GM23338 (cell line): ENCODE measurements around the gene SLC35F1. TPM values are rescaled to one million over a fixed set of nuclear protein-coding genes. Genes with fewer than 3 reads are reported as not detected.

ENCODE experiments used
- ATAC-seq: fragments of 200-7000 bp; cut with Tn5 transposase; 3 replicates; pipeline ENCODE4 v1.9.1; 2020
- DNase-seq: peaks from one replicate; pipeline ENCODE4 v3.0.0-alpha.2; 2015; ENCODE audit warnings: low spot score
- H2AFZ ChIP-seq: fragments of 200-600 bp; sonication (generic); 2 replicates; pipeline ENCODE4 v1.8.0; 2016; ENCODE audit warnings: antibody characterized with exemption, mild to moderate bottlenecking, moderate library complexity
- H3F3A ChIP-seq: fragments of 200-600 bp; sonication (generic); replicated peaks from 2 replicates; pipeline ENCODE4 v1.8.0; 2017; ENCODE audit warnings: antibody characterized with exemption, mixed run types, low read depth
- H3K27ac ChIP-seq: fragments of 200-600 bp; sonication (generic); 2 replicates; pipeline ENCODE4 v1.6.1; 2016; ENCODE audit warnings: low read depth
- H3K27me3 ChIP-seq: fragments of 200-600 bp; sonication (generic); 2 replicates; pipeline ENCODE4 v1.8.0; 2016; ENCODE audit warnings: mild to moderate bottlenecking, mixed run types, moderate library complexity; ENCODE audit not compliant: insufficient read depth
- H3K36me3 ChIP-seq: fragments of 200-600 bp; sonication (generic); 2 replicates; pipeline ENCODE4 v1.8.0; 2016; ENCODE audit warnings: mild to moderate bottlenecking; ENCODE audit not compliant: insufficient read depth
- H3K4me1 ChIP-seq: fragments of 200-600 bp; sonication (generic); 2 replicates; pipeline ENCODE4 v1.8.0; 2016; ENCODE audit warnings: mild to moderate bottlenecking, moderate library complexity; ENCODE audit not compliant: insufficient read depth
- H3K4me2 ChIP-seq: fragments of 200-600 bp; sonication (generic); 2 replicates; pipeline ENCODE4 v1.7.1; 2017; ENCODE audit warnings: mixed run types
- H3K4me3 ChIP-seq: fragments of 200-600 bp; sonication (generic); 2 replicates; pipeline ENCODE4 v1.6.1; 2016; ENCODE audit warnings: mixed run types
- H3K79me2 ChIP-seq: fragments of 200-600 bp; sonication (generic); replicated peaks from 2 replicates; pipeline ENCODE4 v1.8.0; 2017; ENCODE audit warnings: mild to moderate bottlenecking; ENCODE audit not compliant: insufficient read depth
- H3K9me2 ChIP-seq: fragments of 200-600 bp; sonication (generic); 2 replicates; pipeline ENCODE4 v1.8.0; 2017; ENCODE audit not compliant: insufficient read depth
- H4K20me1 ChIP-seq: fragments of 200-600 bp; sonication (generic); replicated peaks from 2 replicates; pipeline ENCODE4 v1.8.0; 2017; ENCODE audit warnings: mild to moderate bottlenecking; ENCODE audit not compliant: insufficient read depth
- H3K27ac Mint-ChIP-seq: 2 replicates; pipeline ENCODE4 v1.8.0; 2020; ENCODE audit warnings: inconsistent platforms, mild to moderate bottlenecking, moderate library complexity, mixed read lengths
- H3K27me3 Mint-ChIP-seq: 3 replicates; pipeline ENCODE4 v1.8.0; 2022; ENCODE audit warnings: low read depth, mild to moderate bottlenecking, moderate library complexity, mixed read lengths, inconsistent platforms; ENCODE audit not compliant: insufficient read depth, poor library complexity
- H3K36me3 Mint-ChIP-seq: 3 replicates; pipeline ENCODE4 v1.8.0; 2021; ENCODE audit warnings: low read depth, mild to moderate bottlenecking, inconsistent platforms, moderate library complexity, mixed read lengths
- H3K4me1 Mint-ChIP-seq: 3 replicates; pipeline ENCODE4 v1.8.0; 2020; ENCODE audit warnings: mild to moderate bottlenecking, inconsistent platforms, mixed read lengths
- H3K4me3 Mint-ChIP-seq: 3 replicates; pipeline ENCODE4 v1.8.0; 2021; ENCODE audit warnings: moderate library complexity, mild to moderate bottlenecking, inconsistent platforms, mixed read lengths
- H3K9me3 Mint-ChIP-seq: 3 replicates; pipeline ENCODE4 v1.8.0; 2020; ENCODE audit warnings: moderate library complexity, mild to moderate bottlenecking, inconsistent platforms, mixed read lengths
- CREB1 ChIP-seq: fragments of 250-450 bp; sonication (Bioruptor Pico); IDR thresholded peaks from 2 replicates; pipeline ENCODE4 v1.5.0; 2020; ENCODE audit warnings: low read depth, mild to moderate bottlenecking, moderate library complexity
- EZH2 ChIP-seq: fragments of 200-600 bp; sonication (generic); IDR thresholded peaks from one replicate; pipeline ENCODE4 v1.8.0; 2017; ENCODE audit warnings: antibody characterized with exemption, mild to moderate bottlenecking, low read depth; ENCODE audit not compliant: unreplicated experiment
- EZH2phosphoT487 ChIP-seq: fragments of 200-600 bp; sonication (generic); IDR thresholded peaks from one replicate; pipeline ENCODE4 v1.8.1; 2018; ENCODE audit warnings: antibody characterized with exemption; ENCODE audit not compliant: unreplicated experiment
- JUNB ChIP-seq: IDR thresholded peaks from one replicate; pipeline ENCODE4 v1.6.1; 2016; ENCODE audit warnings: antibody characterized with exemption; ENCODE audit not compliant: unreplicated experiment
- REST ChIP-seq: IDR thresholded peaks from one replicate; pipeline ENCODE4 v1.6.1; 2018; ENCODE audit warnings: antibody characterized with exemption; ENCODE audit not compliant: unreplicated experiment
- STAT1 ChIP-seq: IDR thresholded peaks from one replicate; pipeline ENCODE4 v1.6.1; 2016; ENCODE audit warnings: antibody characterized with exemption; ENCODE audit not compliant: unreplicated experiment
- ZNF114 ChIP-seq: fragments of 250-450 bp; sonication (Bioruptor Pico); IDR thresholded peaks from 2 replicates; pipeline ENCODE4 v1.5.0; 2020; ENCODE audit warnings: mild to moderate bottlenecking, moderate library complexity
- ZNF331 ChIP-seq: fragments of 250-450 bp; sonication (Bioruptor Pico); IDR thresholded peaks from 2 replicates; pipeline ENCODE4 v1.5.0; 2020; ENCODE audit warnings: low read depth, mild to moderate bottlenecking, moderate library complexity
- ZNF462 ChIP-seq: fragments of 250-450 bp; sonication (Bioruptor Pico); IDR thresholded peaks from 2 replicates; pipeline ENCODE4 v1.5.0; 2020; ENCODE audit warnings: mild to moderate bottlenecking, moderate library complexity
- polyA plus RNA-seq: library from polyadenylated mRNA; unstranded; fragments of >200 nt; fragmentation: Nextera tagmentation; extraction: Ambion mirVana; gene quantifications from 2 replicates; pipeline ENCODE4 v1.2.1, GENCODE V29; 2016
- total RNA-seq: library from RNA; depleted of rRNA; stranded (reverse); fragments of >200 nt; shearing (Covaris generic); gene quantifications from 2 replicates; pipeline ENCODE4 v1.2.3, GENCODE V29; 2014

SLC35F1 gene
- total and polyA plus RNA-seq, 2 experiments from 2014 or later: 3.0 to 10.3 TPM

- TF ChIP-seq ZNF462 (no peak), JUNB (no peak), EZH2phosphoT487 (no peak)
Measured at GRCh38 chr6:117947234-117947633, 40.2 kb downstream of the SLC35F1 start (continued).

GRCh38 chr6:117951783-117952182 lies 44.7 kb downstream of the SLC35F1 start:
- Histone ChIP-seq H3K4me3 (no peak overlapping the region), H4K20me1 (no peaks in the 10 kb centered on the region), H3K36me3 (no peaks in the 10 kb centered on the region), H3K27ac (peak overlapping the region; percentile 80), H3F3A (no peaks in the 10 kb centered on the region), H3K9me2 (no peaks in the 10 kb centered on the region), H3K4me2 (no peak overlapping the region), H3K27me3 (no peaks in the 10 kb centered on the region), H3K4me1 (peaks cover 12% of the 10 kb centered on the region), H3K79me2 (no peaks in the 10 kb centered on the region), H2AFZ (no peak overlapping the region)
- peak; percentile 99 for ATAC-seq
- Mint-ChIP-seq H3K36me3 (no peaks in the 10 kb centered on the region), H3K4me3 (no peak overlapping the region), H3K27me3 (no peaks in the 10 kb centered on the region), H3K9me3 (no peaks in the 10 kb centered on the region), H3K4me1 (peaks cover 17% of the 10 kb centered on the region), H3K27ac (peak overlapping the region; percentile 88)
- DNase-seq: peak; percentile 86
- TF ChIP-seq ZNF331 (CRISPR knock-in tag) (no peak), EZH2 (no peak), CREB1 (CRISPR knock-in tag) (no peak; the same call in 1 of the 2 replicates), ZNF114 (CRISPR knock-in tag) (no peak), JUNB (no peak), EZH2phosphoT487 (no peak), STAT1 (no peak), REST (no peak)
